Stimulated activated CD4-positive, alpha-beta T cell treated with anti-CD3 and anti-CD28 coated beads, Interleukin-4, amount 100 ng/mL, for 48 hours (primary cell): Measurements from ENCODE around the gene WSB1.
A peak's percentile ranks its signal among the peaks of the same experiment; 100 is the strongest.
"Not testable (repeated sequence)": the region's sequence is repeated elsewhere in the genome, so short reads cannot be mapped to it uniquely, and the experiment has no call there.

Experiments used
- DNase-seq, 2 donors: peaks; one replicate each; pipeline ENCODE4 v3.0.0-alpha.2; 2020; ENCODE audit warnings: low read depth in 2 of 2

The WSB1 gene, protein sequence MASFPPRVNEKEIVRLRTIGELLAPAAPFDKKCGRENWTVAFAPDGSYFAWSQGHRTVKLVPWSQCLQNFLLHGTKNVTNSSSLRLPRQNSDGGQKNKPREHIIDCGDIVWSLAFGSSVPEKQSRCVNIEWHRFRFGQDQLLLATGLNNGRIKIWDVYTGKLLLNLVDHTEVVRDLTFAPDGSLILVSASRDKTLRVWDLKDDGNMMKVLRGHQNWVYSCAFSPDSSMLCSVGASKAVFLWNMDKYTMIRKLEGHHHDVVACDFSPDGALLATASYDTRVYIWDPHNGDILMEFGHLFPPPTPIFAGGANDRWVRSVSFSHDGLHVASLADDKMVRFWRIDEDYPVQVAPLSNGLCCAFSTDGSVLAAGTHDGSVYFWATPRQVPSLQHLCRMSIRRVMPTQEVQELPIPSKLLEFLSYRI

DNA sequence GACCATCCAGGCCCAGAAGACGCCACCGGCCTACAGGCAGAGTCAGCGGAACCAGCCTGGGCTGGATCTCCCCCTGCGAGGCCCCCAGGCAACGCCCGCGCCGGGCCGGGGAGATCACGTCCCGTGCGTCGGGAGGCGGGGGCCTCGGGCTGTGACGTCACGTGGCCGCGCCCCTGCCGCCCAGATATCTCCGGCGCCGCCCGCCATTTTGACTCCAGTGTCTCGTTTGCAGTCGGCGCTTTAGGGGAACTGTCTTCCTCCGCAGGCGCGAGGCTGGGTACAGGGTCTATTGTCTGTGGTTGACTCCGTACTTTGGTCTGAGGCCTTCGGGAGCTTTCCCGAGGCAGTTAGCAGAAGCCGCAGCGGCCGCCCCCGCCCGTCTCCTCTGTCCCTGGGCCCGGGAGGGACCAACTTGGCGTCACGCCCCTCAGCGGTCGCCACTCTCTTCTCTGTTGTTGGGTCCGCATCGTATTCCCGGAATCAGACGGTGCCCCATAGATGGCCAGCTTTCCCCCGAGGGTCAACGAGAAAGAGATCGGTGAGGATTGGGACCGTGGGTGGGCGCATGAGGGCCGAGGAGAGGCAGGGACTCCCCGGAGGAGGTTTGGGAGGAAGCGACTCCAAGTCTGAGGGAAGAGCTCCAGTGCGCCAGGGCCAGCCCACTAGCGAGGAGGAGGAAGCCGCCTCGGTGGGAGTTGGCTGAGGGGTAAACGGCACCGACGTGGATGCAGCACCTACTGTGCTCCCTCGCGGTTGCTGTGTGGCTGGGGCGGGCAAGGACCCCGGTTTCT lies at the start of gene WSB1:
Gene WSB1 (plus strand): TSS at position 217 of the 791 bp plus-strand sequence. CDS start 282 bp downstream, at position 499.
- peak; percentile 87 to 88 for DNase-seq

DNA sequence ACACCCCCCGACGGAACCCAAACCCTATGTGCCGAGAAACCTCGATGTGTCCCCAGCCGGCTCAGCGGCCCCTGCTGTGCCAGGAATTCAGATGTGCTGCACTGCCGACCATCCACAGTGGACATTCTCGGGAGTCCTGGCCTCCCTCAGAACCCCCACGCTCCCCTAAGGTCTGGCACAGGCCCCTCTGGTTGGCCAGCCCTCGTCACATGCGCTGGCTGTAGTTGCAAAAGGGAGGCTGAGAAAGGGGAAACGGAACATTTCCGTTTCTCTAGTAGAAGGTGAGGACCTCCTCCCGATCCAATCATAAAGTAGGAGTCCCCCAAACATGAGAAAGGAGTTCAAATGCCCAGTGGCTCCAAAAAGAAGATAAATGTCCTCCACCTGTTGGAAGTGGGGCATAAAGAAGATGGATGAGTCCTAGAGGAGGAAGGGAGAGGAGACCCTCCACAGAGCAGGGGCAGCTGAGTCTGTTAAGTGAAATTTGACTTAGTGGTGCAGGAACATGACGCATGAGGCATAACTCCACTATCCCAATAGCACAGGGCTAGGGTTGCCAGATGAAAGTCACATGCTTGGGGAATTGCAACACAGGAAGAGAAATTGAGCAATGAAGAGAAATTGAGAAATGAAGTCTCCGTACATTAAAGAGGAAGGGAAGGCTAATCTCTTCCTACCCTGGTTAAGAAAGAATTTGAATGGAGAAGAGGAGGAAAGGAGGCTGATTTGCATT lies 49.3 kb upstream of the WSB1 start:
- no peak for DNase-seq

DNA sequence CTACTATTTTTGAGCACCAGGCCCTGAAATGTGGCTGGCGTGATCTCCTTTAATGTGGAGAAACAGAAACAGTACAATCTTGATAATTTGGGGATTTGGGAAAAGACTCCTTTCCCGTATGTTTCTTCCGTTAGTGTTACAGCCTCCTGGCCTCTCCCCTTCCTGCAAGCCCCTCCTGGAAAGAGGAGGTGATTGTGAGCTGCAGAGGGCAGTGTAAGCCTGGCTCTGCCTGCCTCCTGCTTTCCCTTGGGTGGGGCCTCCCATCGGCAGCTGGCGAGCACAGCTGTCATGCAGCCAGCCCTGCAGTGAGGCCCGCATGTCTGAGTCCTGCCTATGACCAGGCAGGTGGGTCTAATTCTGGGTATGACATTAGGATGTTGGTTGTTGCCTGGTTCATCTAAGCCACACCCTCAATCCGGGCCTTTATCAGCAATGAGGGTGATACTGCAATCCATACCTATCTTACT lies 48.7 kb upstream of the WSB1 start:
- peak; percentile 12 to 42 for DNase-seq

DNA sequence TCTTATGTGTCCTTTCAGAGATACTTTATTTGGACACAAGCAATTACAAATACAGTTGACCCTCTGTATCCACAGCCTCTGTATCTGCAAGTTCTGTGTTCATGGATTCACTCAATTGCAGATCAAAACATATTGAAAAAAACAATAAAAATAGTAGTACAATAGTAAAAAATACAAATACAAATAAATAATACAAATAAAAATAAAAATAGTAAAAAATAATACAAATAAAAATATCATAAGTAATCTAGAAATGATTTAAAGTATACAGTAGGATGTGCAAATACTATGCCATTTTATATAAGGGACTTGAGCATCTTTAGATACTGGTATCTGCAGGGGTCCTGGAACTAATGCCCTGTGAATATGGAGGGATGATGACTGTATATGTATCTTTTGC lies 47.4 kb upstream of the WSB1 start:
- DNase-seq = no peak

DNA sequence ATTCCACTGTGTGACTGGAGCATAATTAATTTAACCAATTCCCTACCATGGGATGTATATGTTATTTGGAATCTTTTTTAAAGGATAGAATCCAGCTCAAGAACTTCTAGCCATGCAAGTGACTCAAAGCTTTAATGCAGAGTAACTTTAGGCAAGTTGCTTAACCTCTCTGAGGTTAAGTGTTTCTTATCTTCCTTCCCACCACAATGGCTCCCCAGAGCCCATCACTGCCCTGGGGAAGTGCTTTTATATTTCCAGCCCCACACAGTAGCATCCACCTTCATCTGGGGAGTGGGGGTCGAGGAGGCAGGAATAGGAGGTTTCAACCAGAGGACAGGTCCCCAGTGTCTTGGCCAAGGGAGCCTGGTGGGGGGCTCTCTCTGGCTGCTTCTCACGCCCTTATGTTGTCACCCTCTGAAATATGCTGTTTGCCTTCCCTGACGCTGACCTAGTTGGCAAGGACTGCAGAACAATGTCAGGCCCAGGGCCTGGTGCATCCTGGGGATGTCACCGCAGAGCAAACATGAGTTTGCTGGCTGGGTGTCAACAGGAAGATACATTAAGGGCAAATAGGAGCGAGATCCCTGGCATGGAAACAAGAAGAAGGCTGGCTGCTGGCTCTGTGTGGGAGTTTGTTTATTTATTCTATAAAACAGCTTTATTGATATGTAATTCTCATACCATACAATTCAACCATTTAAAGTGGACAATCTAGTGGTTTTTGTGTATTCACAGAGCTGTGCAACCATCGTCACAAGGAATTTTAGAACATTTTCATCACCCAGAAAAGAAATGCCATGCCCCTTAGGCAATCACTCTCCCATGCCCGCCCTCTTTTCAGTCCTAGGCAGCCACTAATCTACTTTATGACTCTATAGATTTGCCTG lies 46.6 kb upstream of the WSB1 start:
- no peak for DNase-seq

DNA sequence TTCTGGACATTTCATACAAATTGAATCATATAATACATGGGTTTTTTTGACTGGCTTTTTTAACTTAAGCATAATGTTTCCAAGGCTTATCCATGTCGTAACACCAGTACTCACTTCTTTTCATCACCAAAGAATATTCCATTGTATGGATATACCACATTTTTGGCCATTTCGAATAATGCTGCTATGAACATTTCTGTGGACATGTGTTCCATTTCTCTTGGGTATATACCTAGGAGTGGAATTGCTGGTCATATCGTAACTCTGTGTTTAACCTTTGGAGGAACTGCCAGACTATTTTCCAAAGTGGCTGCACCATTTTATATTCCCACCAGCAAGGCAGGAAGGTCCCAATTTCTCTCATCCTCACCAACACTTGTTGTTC lies 46.0 kb upstream of the WSB1 start:
- DNase-seq = no peak

DNA sequence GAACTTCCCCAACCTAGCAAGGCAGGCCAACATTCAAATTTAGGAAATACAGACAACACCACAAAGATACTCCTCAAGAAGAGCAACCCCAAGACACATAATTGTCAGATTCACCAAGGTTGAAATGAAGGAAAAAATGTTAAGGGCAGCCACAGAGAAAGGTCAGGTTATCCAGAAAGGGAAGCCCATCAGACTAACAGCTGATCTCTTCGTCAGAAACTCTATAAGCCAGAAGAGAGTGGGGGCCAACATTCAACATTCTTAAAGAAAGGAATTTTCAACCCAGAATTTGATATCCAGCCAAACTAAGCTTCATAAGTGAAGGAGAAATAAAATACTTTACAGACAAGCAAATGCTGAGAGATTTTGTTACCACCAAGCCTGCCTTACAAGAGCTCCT lies 43.1 kb upstream of the WSB1 start:
- not testable (repeated sequence) for DNase-seq

DNA sequence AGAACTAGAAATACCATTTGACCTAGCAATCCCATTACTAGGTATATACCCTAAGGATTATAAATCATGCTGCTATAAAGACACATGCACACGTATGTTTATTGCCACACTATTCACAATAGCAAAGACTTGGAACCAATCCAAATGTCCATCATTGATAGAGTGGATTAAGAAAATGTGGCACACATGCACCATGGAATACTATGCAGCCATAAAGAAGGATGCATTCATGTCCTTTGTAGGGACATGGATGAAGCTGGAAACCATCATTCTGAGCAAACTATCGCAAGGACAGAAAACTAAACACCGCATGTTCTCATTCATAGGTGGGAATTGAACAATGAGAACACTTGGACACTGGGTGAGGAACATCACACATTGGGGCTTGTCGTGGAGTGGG lies 39.1 kb upstream of the WSB1 start:
- not testable (repeated sequence) for DNase-seq

DNA sequence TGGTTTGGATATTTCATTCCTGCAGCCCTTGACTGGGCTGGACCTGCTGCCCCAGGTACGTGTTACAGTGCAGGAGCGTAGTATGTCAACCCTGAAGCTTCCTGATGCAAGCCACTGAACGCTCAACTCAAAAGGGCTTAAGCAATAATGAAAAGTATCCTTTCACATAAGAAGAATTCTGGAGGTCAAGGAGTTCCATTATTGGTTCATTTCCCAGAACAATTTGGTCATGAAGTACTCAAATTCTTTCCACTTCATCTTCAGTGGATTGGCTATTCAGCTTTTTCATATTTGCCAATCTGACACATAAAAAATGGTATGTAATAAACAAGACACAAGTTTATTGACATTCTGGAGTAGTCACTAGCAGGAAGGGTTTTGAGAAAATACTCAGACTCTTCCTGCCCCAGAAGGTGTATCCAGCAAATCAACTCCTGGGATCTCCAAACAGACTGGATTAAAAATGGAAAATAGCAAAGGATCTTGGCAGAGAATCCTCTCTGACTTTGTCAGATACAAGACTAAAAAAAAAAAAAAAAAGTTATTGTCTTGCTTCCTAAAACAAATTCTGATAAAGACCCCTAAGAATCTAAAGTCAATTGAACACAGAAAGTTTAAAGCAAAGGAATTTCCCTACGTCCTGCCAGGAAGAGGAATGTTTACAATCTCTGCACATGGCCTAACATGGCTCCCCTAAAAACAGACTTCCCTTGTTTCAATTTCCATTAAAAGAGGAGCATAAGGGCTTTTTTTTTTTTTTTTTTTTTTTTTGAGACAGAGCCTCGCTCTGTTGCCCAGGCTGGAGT lies 37.5 kb upstream of the WSB1 start:
- no peak for DNase-seq

DNA sequence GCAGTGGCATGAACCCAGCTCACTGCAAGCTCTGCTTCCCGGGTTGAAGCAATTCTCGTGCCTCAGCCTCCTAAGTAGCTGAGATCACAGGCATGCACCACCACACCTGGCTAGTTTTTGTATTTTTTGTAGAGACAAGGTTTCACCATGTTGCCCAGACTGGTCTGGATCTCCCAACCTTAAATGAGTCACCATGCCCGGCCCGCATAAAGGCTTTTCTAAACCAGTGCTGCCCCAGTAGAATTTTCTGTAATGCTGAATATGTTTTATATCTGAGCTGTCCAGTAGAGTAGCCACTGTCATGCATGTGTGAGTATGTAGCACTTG lies 36.9 kb upstream of the WSB1 start:
- DNase-seq = no peak

DNA sequence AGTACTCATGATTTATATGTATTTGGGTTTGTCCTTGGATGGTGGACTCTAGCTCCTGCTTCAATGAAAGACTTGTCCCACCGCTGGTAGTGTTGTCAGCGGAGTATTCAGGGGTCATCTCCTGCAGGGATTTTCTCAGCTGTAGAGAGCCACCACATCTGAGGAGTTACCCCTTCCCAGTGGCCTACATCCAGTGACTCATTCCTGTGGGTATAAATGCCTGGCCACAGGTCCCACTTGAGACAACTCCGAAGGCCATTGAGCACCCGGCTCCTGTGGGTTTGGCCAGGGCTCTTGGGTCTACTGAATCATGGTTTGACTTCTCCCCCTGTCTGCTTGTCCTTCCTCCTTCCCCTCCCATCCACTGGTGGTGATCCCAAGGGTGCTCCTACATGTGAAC lies 34.6 kb upstream of the WSB1 start:
- no peak for DNase-seq

DNA sequence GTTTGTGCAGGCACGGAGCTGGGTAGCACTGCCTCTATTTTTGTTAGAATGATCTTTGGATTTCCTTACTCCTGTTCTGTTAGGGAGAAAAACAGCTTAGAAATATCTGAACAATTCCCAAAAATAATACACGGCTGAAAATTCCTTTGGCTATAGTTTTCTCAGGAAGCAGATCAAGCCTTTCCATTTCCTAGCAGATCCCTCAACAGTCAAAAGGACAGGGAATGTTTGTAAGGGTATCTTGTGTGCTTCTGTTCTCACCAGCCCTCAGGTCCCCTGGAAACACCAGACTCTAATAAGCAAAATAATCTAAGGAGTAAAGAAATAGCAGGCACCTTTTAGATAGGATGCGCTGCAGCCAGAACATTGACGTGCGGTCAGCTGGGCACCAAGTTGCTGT lies 30.5 kb upstream of the WSB1 start:
- no peak for DNase-seq

DNA sequence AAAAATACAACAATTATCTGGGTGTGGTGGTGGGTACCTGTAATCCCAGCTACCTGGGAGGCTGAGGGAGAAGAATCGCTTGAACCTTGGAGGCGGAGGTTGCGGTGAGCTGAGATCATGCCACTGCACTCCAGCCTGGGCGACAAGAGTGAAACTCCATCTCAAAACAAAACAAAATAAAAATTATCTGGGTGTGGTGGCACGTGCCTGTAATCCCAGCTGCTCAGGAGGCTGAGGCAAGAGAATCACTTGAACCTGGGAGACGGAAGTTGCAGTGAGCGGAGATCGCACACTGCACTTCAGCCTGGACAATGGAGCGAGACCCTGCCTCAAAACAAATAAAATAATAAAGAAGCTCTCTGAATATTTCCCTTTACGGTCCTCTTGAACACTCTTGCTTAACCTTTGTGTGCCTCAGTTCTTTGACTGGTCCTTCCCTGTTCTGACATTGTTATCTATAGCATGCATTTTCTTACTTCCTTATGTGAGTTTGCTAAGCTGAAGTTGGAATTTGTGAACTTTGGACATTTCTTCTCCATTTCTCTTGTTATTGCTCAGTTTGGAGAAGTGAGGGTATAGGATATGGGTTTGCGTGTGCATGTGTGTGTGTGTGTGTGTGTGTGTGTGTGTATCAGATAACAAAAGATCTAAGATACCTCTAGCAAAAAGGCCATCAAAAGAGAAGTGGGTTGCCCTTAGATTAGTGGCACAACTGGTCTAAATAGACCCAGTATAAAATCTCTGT lies 29.7 kb upstream of the WSB1 start:
- DNase-seq = no peak

DNA sequence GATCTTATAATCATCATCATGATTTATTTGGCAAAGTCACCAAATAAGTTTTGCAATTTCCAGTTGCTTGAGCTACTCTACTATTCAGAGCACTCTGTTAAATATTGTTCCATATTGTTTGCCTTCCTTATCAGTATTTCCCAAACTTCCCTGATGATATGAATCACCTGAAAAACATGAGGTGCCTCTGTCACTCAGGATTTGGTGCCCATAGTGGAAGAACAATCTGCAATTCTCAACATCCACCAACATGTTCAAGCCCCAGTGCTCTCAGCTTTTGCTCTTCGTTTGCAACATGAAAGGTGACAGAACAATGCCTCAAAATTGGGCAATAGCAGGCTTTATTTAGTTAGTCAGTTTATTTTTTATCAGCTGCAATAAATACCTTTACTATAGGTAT lies 28.6 kb upstream of the WSB1 start:
- DNase-seq = no peak

DNA sequence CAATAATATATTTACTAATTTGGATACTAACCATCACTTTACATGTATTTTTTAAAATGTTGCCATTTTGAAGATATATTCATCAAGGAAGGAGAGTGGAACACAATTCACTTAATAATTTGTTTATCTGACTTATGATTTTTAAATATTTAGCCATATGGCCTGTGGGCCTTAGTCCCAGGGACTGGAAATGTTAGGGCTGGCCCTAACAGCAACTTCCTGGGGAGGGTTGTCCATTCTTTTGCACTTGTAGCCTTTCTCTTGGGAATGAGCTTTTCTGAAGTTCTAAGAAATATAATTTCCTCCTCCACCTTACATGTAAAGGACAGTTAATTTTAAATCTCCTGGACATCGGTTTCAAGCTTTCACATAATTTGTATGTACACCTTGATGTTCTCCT lies 27.7 kb upstream of the WSB1 start:
- DNase-seq = no peak

DNA sequence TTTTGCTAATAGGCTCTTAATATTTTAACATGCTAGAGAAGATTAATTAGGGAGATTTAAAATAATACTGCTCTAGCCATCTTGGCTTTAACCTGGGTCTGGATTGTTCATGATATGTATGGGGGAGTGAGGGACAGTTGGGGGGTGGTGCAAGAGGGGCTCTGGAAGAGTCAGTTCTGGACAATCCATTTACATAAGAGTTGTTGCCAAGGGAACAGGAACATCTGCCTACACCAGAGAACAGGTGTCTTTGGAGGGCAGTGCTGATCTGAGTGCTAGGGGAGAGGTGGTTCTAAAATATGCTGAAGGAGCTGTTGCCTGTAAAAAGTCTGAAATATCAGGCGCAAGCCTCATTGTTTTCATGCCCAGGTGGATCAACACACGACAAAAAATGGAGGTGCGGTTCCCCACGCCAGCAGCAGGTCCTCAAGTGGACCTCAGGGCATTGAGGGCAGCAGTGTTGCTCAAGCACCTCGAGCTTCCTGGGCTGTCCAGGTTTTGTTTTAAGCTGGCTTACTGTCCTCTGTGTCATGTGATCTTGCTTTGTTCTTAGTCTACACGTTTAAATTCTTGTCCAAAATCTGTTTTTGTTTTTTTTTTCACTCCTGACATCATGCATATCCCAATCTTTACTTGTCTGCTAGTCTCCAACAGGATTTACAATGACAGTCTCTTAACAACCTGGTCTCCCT lies 25.4 kb upstream of the WSB1 start:
- DNase-seq = no peak

DNA sequence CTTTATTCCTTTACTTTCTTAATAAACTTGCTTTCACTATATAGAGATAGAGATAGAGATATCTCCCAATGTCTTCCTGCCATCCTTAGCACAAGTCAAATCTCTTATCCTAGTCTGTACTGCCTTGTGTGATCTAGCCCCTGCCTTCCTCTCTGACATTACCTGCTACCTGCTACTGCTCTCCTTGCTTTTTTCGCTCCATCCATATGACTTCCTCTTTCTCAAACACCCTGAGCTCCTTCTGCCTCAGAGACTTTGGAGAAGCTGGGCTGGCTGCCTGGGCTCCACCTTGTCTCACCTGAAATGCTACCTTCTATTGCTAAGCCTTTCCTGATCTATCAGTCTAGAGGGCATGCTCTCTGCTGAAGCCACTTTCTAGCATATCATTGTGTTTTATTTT lies 24.7 kb upstream of the WSB1 start:
- no peak for DNase-seq

DNA sequence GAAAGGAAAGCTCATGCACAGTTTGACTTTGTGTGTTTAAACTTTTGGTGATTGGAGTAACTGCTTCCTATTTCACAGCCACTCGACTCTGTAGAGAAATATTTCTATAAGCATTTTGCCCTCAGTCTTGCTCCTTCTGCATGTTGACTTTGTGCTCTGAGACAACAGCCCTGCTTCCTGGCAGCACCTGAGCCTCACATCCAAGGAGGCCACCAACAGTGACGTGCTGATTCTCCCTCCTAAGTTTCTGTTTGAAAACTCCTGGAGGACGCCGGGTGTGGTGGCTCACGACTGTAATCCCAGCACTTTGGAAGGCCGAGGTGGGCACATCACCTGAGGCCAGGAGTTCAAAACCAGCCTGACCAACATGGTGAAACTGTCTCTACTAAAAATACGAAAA lies 23.9 kb upstream of the WSB1 start:
- DNase-seq = no peak

DNA sequence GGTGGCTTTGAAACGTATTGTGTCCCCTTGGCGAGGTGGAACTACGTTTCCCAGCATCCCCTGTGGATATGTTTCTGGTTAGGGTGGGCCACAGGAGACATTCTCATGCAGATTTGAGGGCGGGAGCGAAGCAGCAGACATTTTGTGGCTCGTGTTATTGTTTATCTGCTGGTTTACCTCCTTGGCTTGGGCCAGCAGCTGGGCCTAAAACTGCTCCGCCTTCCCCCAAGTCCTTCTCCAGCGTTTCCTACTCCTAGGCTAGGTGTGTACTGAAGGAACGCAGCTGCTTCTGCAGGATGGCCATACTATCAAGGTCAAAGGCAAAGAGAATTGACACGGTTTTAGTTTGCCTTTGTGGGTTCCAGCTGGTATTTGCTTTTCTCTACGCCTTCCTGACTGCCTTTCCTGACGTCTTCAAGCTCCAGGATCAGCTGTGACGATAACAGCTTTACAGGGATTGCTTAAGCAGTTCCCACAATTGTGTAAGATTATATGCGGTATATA lies 17.2 kb upstream of the WSB1 start:
- no peak for DNase-seq
